HG02852 (cell line): ENCODE data around the gene ENTREP3.
"Not testable (repeated sequence)": the region's sequence is repeated elsewhere in the genome, so short reads cannot be mapped to it uniquely, and the experiment has no call there.

Experiments used
- ATAC-seq: cut with Tn5 transposase; IDR thresholded peaks from one replicate; pipeline ENCODE4 v1.9.1; 2021; ENCODE audit warnings: mild to moderate bottlenecking, moderate library complexity; ENCODE audit not compliant: unreplicated experiment

ENTREP3 gene, protein sequence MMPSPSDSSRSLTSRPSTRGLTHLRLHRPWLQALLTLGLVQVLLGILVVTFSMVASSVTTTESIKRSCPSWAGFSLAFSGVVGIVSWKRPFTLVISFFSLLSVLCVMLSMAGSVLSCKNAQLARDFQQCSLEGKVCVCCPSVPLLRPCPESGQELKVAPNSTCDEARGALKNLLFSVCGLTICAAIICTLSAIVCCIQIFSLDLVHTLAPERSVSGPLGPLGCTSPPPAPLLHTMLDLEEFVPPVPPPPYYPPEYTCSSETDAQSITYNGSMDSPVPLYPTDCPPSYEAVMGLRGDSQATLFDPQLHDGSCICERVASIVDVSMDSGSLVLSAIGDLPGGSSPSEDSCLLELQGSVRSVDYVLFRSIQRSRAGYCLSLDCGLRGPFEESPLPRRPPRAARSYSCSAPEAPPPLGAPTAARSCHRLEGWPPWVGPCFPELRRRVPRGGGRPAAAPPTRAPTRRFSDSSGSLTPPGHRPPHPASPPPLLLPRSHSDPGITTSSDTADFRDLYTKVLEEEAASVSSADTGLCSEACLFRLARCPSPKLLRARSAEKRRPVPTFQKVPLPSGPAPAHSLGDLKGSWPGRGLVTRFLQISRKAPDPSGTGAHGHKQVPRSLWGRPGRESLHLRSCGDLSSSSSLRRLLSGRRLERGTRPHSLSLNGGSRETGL

DNA sequence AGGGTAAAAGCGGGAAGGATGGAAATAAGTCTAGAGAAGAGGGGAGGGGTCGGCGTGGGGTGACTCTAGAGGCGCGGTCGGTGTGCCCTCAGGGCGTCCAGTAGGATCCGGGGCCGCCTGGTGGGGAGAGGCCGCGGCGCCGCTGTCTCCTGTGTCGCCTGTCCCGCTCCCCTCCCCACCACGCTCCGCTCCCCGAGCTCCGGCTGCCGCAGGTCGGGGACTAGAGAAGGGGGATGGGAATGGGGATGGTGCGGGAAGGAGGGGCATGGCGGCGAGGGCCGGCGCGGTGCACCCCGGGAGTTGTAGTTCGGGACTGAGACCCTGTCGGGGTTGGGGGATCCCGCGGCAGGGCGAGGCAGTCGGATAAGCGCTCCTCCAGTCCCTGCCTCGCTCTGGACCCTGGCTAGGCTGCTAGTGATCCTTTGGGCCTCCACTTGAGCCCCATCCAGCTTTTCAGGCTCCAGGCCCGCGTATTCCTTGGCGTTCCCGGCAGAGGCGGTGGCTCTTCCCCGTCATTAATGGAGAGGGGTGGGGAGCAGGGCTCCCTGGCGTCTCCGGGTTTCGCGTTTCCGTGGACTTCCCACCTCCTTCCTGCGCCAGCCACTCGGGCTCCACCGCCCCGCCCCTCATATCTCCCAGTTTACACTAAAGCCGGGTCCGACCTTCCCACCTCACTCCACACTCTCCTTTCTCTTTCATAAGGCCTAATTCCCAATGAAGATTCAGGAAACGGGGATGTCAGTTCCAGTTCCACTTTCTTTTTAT lies at the start of gene ENTREP3:
Gene ENTREP3, minus strand, starts transcription at position 241 of the 765 bp plus-strand sequence. CDS start 606 bp downstream, outside the sequence.
- peak; percentile 64 for ATAC-seq

DNA sequence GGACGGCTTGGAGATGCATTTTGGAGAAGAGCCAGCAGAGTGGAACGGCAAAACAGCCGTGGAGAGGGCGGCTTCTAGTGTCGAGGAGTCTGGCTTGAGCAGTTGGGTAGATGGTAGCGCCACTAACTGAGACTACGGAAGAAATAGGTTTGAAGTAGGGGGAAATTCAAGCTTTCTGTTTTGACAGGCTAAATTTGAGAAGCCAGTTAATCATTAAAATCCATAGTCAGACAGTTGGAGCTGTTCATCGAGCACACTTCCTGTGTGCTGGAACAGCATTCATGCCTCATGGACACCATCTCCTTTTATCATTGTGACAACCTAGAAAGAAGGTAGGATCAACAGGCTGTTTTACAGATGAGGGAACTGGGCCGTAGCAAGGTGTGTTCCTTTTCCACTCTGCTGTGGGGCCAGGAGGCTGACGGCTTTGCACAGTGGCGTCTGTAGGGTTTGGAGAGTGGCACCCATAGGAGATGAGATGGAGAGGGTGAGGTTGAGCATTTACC lies 49.3 kb upstream of the ENTREP3 start:
- ATAC-seq, result no peak

DNA sequence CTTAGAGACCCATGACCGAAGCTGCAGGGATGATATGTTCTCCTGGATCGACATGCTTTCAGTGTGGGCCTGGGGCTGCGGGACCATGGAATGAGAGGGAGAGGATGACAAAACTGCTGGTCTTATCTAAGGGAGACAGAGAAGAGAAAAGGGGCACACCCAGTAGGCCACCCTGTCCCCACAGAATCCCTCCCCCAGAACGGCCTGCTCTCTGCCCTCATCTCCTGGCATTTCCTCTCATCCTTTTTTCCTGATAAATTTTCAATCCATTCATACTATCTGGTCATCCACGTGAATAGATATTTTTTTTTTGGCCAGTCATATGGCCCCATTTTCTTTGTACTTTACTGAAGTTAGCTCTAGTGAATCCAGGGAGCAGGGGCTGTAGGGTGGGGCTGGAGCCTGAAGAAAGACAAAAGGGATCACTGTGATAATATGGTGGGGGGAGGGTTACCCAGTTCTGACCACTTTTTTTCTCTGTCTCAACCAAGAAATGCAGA lies 46.1 kb upstream of the ENTREP3 start, which contains the start of gene PKLR:
Gene PKLR, minus strand, starts transcription at position 97 of the 500 bp plus-strand sequence. Its CDS starts 43 bp downstream, at position 54.
- ATAC-seq, result no peak

DNA sequence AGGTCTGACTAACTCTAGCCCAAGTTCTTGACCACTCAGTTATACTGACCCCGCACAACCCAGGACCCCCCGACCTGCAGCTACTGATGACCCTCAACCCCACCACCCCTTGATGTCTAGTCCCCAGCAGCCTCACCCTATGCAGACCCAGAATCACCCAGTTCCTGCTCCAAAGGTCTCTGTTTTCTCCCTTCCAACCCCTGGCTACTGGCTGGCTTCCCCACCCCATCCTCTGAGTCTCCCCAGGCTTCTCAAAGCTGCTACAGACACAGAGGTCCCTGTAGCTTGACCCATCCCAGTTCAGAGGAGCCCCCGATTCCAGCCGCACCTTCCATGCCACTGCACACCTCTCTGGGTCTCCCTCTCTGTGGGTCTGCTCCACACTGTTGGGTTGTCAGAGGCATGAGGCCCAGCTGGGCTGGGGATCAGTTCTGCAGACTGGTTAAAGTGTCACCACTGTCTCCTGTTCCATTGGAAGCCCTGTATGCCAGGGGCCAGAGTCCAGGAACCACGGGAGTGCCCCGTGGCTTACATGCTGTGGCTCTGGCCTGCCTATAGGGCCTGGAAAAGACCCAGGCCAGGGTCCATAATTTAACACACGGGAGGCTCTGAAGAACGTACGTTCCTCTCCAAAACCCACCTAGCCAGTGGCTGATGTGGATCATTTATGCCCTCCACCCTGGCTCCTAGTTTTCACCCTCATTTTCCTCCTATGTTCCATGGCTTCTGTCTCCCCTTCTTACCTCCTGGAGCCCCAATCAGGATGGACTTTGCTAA lies 45.5 kb upstream of the ENTREP3 start:
- no peak for ATAC-seq

DNA sequence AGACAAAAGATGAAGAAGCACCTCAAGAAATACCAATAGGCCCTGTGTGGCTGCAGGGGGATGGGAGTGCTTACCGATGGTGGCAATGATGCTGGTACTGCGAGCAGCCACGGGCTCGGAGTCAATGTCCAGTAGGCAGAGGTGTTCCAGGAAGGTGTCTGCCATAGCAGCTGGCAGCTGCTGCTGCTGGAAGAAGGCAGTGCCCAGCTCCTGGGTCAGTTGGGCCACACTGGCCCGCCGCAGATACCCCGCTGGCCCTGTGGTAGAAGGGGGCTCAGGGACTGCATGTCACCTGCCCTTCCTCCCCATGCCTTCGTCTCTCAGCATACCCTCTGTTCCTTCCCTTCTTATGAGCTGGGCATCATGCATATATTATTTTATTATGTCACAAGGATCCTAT lies 44.7 kb upstream of the ENTREP3 start:
- no peak for ATAC-seq

DNA sequence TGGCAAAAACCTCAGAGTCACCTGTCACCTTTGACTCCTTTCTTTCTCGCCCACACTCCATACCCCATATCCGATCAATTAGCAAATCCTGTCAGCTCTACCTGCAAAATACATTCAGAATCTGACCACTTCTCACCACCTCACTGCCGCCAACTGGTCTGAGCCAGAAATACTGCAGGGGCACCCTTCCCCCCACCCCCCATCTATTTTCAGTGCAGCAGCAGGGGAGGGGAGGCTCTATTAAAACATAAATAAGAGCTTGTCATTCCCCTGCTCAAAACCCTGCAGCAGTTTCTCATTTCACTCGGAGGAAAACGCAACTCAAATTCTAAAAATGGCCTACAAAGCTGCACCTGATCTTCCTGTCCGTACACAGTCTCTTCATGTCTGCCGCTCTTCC lies 42.1 kb upstream of the ENTREP3 start:
- no peak for ATAC-seq

DNA sequence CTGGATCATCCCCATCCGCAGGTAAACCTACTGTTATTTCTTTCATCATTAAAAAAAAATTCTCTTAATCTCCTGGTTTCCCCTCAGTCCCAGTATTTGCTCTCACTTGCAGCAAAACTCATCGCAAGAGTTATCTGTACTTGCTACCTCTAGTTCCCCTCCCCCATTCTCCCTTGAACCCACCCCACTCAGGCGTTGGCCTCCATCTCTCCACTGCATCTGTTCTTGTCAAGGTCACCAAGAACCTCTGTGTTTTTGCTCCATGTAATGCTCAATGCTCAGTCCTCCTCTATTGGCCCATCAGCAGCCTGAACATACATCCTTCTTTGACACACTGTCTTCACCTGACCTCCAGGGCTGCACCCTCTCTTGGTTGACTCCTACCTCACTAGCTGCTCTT lies 41.4 kb upstream of the ENTREP3 start:
- ATAC-seq, result no peak

DNA sequence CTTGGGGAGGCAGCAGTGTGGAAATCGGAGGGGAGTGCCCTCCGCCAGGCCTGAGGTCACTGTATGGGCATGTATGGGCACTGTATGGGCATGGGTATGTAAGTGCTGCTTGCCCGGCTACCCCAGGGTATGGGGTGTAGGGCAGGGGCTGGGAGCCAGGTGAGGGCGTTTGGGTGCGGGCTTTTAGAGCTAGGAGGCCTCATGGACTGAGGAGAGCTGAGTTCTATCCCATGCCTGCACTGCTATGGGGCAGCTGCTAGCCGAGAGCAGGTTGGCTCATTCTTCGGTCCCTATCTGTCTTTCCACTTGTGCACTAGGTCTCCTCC lies 40.6 kb upstream of the ENTREP3 start:
- ATAC-seq, result no peak

DNA sequence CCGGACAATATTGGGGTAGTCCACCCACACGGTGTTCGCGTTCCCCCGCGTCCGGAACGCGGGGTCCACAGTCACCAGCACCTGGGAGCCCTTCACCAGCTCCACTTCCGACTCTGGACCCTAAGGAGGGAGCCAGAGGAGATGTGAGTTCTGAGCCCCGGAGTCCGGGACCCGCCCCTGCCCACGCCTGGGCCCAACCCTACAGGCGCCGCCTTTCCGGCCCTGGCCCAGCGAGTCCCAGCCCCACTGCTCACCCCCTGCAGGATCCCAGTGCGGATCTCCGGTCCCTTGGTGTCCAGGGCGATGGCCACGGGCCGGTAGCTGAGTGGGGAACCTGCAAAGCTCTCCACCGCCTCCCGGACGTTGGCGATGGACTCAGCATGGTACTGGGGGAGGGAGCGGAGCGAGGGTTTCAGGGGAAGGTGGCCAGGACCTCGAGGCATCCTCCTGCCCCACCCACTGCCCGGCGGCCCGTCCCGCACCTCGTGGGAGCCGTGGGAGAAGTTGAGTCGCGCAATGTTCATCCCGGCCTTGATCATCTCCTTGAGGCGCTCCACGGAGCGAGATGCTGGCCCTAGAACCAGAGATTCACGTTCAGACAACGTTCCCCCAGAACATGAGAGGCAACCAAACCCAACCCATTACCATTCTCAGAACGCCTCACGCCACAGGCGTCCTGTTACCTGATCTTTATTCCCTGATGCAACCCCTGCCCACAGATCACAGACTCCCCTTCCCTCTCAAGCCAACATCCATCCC lies 40.1 kb upstream of the ENTREP3 start:
- no peak for ATAC-seq

DNA sequence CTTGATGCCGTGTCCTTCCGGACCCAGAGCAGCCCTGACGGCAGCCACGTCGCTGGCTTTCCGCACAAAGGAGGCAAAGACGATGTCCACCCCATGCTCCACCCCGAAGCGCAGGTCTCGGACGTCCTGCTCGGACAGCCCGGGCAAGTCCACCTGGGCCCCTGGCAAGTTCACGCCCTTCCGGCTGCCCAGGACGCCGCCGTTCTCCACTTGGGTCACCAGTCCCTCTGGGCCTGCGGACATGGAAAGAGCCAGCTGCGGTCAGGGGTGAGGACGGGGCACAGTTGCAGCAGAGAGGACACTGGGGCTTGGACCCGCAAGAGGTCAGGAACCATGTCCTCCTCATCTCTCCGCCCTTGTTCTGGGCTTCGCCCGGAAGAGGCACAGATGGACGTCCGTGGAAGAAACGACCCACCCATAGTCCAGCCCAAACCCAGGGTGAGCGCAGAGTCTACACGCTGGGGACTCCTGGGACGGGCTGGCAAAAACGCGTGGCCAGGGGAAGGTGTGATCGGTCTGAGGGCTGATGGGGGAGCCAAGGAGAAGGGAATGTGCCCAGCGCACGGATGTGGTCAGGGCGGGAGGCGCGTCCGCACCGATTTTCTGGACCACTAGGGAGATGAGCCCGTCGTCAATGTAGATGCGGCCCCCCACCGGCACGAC lies 39.4 kb upstream of the ENTREP3 start:
- ATAC-seq, result no peak

DNA sequence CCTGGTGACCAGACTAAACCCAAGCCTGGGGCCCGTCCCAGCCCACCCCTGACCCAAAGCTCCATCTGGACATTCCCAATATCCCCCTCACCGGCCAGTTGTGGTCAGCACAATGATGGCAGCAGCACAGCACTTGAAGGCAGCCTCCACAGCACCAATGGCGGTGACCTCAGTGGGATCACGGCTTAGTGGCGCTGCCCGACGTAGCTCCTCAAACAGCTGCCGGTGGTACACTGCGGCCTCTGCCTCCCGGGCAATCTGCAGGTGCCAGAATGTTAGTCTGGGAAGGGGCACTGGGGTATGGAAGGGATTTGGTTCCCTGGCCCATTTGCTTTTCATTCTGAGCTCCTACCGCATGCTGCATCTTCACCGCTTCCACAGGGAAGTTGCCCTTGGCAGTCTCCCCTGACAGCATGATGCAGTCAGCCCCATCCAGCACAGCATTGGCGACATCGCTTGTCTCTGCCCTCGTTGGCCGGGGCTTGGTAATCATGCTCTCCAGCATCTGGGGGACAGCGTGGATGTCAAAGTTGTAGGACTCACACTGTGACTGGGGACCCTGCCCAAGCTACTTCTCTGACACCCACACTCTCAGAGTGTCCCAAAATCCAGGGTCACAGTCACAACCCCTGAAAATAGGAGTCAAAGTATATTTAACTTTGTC lies 37.9 kb upstream of the ENTREP3 start:
- no peak for ATAC-seq

DNA sequence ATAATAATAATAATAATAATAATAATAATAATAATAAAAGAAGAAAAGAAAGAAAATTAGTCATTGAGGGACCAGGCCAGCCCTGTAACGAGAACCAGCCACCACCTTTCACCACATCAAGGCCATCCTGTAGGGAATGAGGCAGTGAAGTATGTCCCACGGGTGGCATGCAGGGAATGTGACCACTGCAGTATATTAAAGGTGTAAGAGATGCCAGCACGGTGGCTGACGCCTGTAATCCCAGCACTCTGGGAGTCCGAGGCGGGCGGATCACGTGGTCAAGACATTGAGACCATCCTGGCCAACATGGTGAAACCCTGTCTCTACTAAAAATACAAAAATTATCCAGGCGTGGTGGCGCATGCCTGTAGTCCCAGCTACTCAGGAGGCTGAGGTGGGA lies 35.7 kb upstream of the ENTREP3 start:
- ATAC-seq, result not testable (repeated sequence)

DNA sequence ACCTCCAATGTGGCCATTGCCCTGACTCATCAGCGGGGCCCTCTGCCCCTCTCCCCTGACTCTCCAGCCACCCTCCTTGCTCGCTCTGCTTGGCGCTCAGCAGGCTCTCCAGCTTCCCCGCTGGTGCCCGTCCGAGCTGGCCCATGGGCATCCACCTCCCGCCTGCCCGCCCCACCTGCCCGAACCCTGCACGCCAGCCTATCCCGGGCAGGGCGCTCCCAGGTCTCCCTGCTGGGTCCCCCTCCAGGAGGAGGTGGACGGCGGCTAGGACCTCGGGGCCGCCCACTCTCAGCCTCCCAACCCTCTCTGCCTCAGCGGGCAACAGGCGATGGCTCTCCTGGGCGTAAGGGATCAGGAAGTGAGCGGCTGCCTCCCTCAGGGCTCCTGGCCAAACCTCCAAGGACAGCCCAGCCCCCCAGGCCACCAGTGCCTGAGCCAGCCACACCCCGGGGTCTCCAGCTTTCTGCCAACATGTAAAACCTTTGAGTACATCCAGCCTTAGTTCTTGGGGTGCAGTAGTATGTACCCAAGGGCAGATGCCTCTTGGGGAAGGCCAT lies 32.8 kb upstream of the ENTREP3 start:
- ATAC-seq, result no peak

DNA sequence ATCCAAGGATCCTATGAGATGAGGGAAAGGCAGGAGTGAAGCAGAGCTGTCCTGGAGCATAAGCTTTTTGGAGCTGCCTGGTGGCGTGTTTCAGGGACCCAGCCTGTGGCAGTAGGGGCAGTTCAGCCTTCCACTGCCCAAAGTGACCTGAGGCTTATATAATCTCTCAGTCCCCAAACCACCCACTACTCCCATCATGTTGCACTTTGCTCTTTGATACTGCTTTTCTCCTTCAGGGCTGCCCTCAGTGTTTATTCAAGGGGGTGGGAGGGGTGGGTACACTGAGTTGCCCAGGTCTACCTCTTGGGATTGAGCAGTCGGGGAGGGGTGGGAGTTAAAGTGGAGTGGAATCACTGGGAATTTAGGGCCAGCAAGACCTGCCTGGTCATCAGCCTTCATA lies 31.3 kb upstream of the ENTREP3 start:
- ATAC-seq, result no peak

DNA sequence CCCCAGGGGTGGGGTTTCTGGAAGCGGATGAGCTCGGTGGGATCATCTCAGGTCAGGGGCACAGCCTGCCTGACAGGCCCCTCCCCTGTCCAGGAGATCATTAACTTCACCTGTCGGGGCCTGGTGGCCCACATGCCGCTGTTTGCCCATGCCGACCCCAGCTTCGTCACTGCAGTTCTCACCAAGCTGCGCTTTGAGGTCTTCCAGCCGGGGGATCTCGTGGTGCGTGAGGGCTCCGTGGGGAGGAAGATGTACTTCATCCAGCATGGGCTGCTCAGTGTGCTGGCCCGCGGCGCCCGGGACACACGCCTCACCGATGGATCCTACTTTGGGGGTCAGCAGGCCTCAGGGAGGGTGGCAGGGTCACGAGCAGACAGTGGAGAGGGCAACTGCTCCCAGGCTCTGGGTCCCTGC lies 30.4 kb upstream of the ENTREP3 start:
- ATAC-seq, result no peak

DNA sequence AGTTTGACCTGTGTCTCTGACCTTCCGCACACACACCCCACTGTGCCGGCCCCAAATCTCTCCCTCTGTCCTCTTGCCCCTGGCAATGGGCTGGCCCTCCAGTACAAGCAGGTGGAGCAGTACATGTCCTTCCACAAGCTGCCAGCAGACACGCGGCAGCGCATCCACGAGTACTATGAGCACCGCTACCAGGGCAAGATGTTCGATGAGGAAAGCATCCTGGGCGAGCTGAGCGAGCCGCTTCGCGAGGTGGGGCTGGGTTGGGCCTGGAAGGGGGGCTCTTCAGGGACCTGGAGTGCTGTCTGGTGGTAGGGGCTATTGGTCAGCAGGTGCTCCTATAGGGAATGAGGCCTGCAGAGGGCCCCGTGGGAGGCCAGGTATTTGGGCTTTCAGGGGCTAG lies 29.8 kb upstream of the ENTREP3 start:
- ATAC-seq, result no peak

DNA sequence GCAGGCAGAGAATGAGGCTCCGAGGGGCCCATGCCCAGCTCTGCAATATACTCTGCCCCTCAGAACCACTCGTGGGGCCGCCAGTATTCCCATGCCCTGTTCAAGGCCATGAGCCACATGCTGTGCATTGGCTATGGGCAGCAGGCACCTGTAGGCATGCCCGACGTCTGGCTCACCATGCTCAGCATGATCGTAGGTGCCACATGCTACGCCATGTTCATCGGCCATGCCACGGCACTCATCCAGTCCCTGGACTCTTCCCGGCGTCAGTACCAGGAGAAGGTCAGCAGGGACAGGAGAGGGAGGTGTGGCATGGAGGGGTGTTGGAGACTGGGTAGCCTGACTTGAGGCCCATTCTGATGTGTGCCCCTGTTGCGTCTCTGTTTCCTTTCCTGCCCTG lies 29.2 kb upstream of the ENTREP3 start:
- ATAC-seq, result no peak

DNA sequence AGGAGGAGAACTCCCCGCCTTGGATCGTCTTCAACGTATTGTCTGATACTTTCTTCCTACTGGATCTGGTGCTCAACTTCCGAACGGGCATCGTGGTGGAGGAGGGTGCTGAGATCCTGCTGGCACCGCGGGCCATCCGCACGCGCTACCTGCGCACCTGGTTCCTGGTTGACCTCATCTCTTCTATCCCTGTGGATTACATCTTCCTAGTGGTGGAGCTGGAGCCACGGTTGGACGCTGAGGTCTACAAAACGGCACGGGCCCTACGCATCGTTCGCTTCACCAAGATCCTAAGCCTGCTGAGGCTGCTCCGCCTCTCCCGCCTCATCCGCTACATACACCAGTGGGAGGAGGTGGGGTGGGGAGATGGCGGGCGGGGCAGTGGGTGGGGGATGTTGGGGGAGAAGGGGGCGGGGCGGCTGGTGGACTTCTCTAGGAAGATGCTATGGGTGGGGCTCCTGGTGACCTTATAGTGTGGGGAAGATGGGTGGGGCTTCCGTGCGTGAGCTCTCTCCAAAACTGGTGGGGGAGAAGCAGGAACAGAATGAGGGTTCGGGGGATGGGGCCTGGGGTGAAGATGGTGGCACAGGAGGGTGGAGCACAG lies 27.3 kb upstream of the ENTREP3 start:
- ATAC-seq, result no peak
